Right cardiac atrium (tissue), 5 donors: ENCODE measurements around the gene DES. TPM values are rescaled to one million over a fixed set of nuclear protein-coding genes. Genes with fewer than 3 reads are reported as not detected.

Experiments used
- ATAC-seq, 2 donors: fragments of 200-7000 bp; cut with Tn5 transposase; one replicate each; pipeline versions ENCODE4 v1.8.0 to v1.9.1; 2020; ENCODE audit warnings: moderate library complexity in 2 of 2, mild to moderate bottlenecking in 1 of 2
- DNase-seq, 3 donors: peaks; one replicate each; pipeline ENCODE4 v3.0.0-alpha.2; 2020
- H3K27ac ChIP-seq: one replicate; pipeline ENCODE4 v1.5.1; 2013; ENCODE audit warnings: mild to moderate bottlenecking, low read length, control low read depth, moderate library complexity
- H3K27me3 ChIP-seq: one replicate; pipeline ENCODE4 v1.6.1; 2013; ENCODE audit not compliant: control insufficient read depth, insufficient read depth
- H3K4me1 ChIP-seq: one replicate; pipeline ENCODE4 v1.6.1; 2013; ENCODE audit warnings: low read length; ENCODE audit not compliant: control insufficient read depth, insufficient read depth
- H3K4me3 ChIP-seq: one replicate; pipeline ENCODE4 v1.5.1; 2013; ENCODE audit warnings: low read length, control low read depth
- H3K9me3 ChIP-seq: one replicate; pipeline ENCODE4 v1.6.1; 2013; ENCODE audit warnings: low read length; ENCODE audit not compliant: control insufficient read depth
- WGBS: extraction: QIAGEN DNeasy Blood & Tissue Kit; methylation state at CpG from one replicate; pipeline ENCODE4 v1.1.7; 2013; 5-methylcytosine and 5-hydroxymethylcytosine counted together
- intact Hi-C, 4 donors: fragments of 100-400 bp; cut with DNase I; formaldehyde crosslinking; loops; one replicate each; pipeline versions ENCODE4 v1.11.0 to v1.14.0; 2022 to 2023
- polyA plus RNA-seq: library from polyadenylated mRNA; stranded (reverse); fragments of 200-250 nt; gene quantifications from one replicate; pipeline ENCODE4 v1.2.3, GENCODE V29; 2013
- total RNA-seq, 4 donors: library from RNA; stranded (reverse); fragmentation: NEBNext Ultra II Directional; extraction: Animal tissue kit (Norgen Biotek cat#: 25700); gene quantifications; one replicate each; pipeline ENCODE4 v1.2.1, GENCODE V29; 2021
- donor health status: healthy with polysubstance abuse.
- donor health status: DM: no; HTN: yes; CAD: no.
- donor health status: DM: no; HTN: no; CAD: no.
- donor health status: DM: no; HTN: yes; CAD: no; lungs with severe emphysema.
- donor health status: DM: yes; HTN: yes; CAD: no.

The DES gene
- total and polyA plus RNA-seq, 5 donors, result 6,970 to 10,932 (median 7,466) TPM

DNA sequence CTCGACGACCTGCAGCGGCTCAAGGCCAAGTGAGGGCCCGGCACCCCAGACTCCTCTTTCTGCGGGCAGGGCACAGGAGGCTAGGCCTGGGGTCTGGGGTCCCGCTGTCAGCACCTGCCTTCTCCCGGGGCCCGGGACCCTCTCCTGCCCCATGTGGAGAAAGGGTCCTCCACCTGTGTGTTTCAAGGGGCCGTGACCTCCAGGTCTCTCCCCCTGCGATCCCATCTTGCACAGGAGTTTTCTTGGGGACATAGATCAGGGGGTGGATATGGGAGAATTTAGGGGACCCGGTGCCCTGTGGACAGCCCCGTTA is 791 bp downstream of the DES start:
- peak overlapping the region; percentile 51 for H3K4me3 ChIP-seq
- H3K4me1 ChIP-seq, result no peaks in the 10 kb centered on the region
- ATAC-seq (no peak), DNase-seq (no peak)
- 37% methylated on average over 12 of the region's 12 CpGs for WGBS
- intact Hi-C loops, result no loop called here
- H3K9me3 ChIP-seq, result no peaks in the 10 kb centered on the region
- H3K27ac ChIP-seq, result peak overlapping the region; percentile 64
- H3K27me3 ChIP-seq, result no peaks in the 10 kb centered on the region

DNA sequence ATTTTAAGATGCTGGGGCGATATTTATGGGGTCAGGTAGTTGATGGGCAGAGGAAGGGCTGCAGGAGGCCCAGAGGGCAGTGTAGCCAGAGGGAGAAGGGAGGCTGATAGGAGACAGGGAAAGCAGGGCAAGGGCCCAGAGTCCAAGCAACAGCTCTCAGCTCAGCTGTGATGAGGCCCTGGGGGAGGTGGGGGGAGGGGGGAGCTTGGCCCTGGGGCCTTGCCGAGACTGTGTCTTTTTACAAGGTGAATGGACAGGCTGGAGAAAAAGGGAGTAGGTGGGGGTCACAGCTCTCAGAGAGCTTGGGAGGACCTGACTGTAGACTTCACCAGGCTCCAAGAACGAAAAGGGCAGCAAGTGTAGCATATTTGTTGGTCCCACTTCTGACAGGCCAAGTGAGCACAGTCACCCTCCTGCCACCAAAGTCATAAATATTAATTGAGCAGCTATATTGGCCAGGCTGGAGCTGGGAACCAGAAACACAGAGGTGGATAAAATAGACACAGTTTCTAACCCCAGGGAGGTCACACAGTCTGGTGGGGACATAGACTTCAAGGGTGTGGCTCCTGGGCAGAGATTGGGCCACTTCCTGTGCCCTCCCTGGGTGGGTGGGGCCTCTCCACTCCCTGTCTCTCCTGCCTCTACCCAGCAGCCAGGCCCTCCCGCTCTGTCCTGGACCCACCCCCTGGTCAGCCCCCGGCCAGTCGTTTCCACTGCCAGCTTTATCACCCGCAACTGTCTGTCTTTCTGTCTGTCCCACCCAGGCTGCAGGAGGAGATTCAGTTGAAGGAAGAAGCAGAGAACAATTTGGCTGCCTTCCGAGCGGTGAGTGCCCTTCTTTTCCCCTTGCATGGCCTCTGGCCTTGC is 1.4 kb downstream of the DES start:
- intact Hi-C loops, result no loop called here
- Histone ChIP-seq H3K9me3 (no peaks in the 10 kb centered on the region), H3K4me3 (peak overlapping the region; percentile 51), H3K27ac (peak overlapping the region; percentile 64), H3K27me3 (no peaks in the 10 kb centered on the region), H3K4me1 (no peaks in the 10 kb centered on the region)
- ATAC-seq, result peak; percentile 42 to 64
- WGBS, result 47% methylated on average over 9 of the region's 9 CpGs
- DNase-seq, result peak in 1 of 3 donors; percentile 81

GRCh38 chr2:219420687-219421086 is 2.5 kb downstream of the DES start:
- no peak for DNase-seq
- no peaks in the 10 kb centered on the region for H3K27me3 ChIP-seq
- 71% methylated on average over 8 of the region's 8 CpGs for WGBS
- intact Hi-C loops, result no loop called here
- H3K4me1 ChIP-seq, result no peaks in the 10 kb centered on the region
- ATAC-seq, result no peak
- peak overlapping the region; percentile 64 for H3K27ac ChIP-seq
- no peaks in the 10 kb centered on the region for H3K9me3 ChIP-seq
- H3K4me3 ChIP-seq, result peak overlapping the region; percentile 51

DNA sequence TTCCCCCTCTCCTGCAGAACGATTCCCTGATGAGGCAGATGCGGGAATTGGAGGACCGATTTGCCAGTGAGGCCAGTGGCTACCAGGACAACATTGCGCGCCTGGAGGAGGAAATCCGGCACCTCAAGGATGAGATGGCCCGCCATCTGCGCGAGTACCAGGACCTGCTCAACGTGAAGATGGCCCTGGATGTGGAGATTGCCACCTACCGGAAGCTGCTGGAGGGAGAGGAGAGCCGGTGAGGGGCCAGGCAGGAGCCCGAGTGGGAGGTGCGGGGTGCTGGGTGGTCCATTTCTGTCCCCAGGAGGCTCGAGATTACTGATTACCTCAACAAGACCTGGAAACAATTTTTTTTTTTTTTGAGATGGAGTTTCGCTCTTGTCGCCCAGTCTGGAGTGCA is 3.1 kb downstream of the DES start:
- Histone ChIP-seq H3K27me3 (no peaks in the 10 kb centered on the region), H3K4me1 (no peaks in the 10 kb centered on the region), H3K9me3 (no peaks in the 10 kb centered on the region), H3K27ac (peak overlapping the region; percentile 64), H3K4me3 (peak overlapping the region; percentile 51)
- ATAC-seq (no peak), DNase-seq (no peak)
- 69% methylated on average over 17 of the region's 17 CpGs for WGBS
- intact Hi-C loops, result no loop called here

GRCh38 chr2:219422952-219423534 is 4.9 kb downstream of the DES start:
- no peak for DNase-seq
- WGBS, result 73% methylated on average over 8 of the region's 8 CpGs
- no peaks in the 10 kb centered on the region for H3K27me3 ChIP-seq
- intact Hi-C loops, result no loop called here
- ATAC-seq, result no peak
- no peaks in the 10 kb centered on the region for H3K9me3 ChIP-seq
- H3K4me1 ChIP-seq, result no peaks in the 10 kb centered on the region
- peak overlapping the region; percentile 55 for H3K27ac ChIP-seq
- peak overlapping the region; percentile 4 for H3K4me3 ChIP-seq

GRCh38 chr2:219423652-219424377 is 5.6 kb downstream of the DES start:
- ATAC-seq (no peak), DNase-seq (no peak)
- no peaks in the 10 kb centered on the region for H3K9me3 ChIP-seq
- peak overlapping the region; percentile 9 for H3K4me3 ChIP-seq
- intact Hi-C loops, result no loop called here
- H3K27me3 ChIP-seq, result no peaks in the 10 kb centered on the region
- WGBS, result 57% methylated on average over 14 of the region's 14 CpGs
- H3K27ac ChIP-seq, result peak overlapping the region; percentile 87
- H3K4me1 ChIP-seq, result no peaks in the 10 kb centered on the region

- no peak overlapping the region for H3K4me3 ChIP-seq
- ATAC-seq (peak in 1 of 2 donors; percentile 1), DNase-seq (no peak)
- H3K27me3 ChIP-seq, result no peaks in the 10 kb centered on the region
- intact Hi-C loops, result no loop called here
- no peaks in the 10 kb centered on the region for H3K9me3 ChIP-seq
- 83% methylated on average over 8 of the region's 8 CpGs for WGBS
- peak overlapping the region; percentile 6 for H3K27ac ChIP-seq
- no peaks in the 10 kb centered on the region for H3K4me1 ChIP-seq
Observed at GRCh38 chr2:219425238-219426067, 7.3 kb downstream of the DES start.

- ATAC-seq (peak in 1 of 2 donors; percentile 6), DNase-seq (no peak)
- Histone ChIP-seq H3K4me3 (no peak overlapping the region), H3K27ac (peak overlapping the region; percentile 6), H3K4me1 (no peaks in the 10 kb centered on the region), H3K9me3 (no peaks in the 10 kb centered on the region), H3K27me3 (no peaks in the 10 kb centered on the region)
- intact Hi-C loops, result no loop called here
- WGBS, result 70% methylated on average over 7 of the region's 7 CpGs
Observed at GRCh38 chr2:219426068-219426443, 7.9 kb downstream of the DES start.

DNA sequence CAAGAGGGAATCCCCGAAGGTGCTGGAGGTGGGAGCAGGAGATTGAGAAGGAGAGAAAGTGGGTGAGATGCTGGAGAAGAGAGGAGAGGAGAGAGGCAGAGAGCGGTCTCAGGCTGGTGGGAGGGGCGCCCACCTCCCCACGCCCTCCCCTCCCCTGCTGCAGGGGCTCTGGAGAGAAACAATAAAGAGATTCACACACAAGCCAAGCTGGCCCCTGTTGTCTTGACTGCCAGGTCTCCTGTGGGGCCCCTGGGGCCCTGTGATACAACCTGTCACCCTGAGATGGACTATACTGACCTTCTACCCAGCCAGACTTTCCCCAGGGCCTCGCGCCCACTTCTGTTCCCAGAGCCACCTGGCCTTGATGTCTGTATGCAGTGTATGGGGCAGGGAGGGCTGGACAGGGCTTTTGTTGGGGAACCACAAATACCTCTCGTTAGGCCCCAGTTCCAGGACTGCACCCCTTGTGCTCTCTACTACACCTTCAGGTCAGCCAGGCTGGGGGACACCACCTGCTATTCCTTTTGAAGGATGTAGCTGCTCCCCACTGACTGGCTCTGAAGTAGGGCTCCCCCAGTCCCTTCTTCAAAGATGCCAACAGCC is 8.5 kb downstream of the DES start:
- ATAC-seq (peak in 1 of 2 donors; percentile 2), DNase-seq (no peak)
- H3K4me1 ChIP-seq, result no peaks in the 10 kb centered on the region
- intact Hi-C loops, result no loop called here
- peak overlapping the region; percentile 18 for H3K27ac ChIP-seq
- WGBS, result 84% methylated on average over 7 of the region's 7 CpGs
- no peak overlapping the region for H3K4me3 ChIP-seq
- no peaks in the 10 kb centered on the region for H3K9me3 ChIP-seq
- no peaks in the 10 kb centered on the region for H3K27me3 ChIP-seq

DNA sequence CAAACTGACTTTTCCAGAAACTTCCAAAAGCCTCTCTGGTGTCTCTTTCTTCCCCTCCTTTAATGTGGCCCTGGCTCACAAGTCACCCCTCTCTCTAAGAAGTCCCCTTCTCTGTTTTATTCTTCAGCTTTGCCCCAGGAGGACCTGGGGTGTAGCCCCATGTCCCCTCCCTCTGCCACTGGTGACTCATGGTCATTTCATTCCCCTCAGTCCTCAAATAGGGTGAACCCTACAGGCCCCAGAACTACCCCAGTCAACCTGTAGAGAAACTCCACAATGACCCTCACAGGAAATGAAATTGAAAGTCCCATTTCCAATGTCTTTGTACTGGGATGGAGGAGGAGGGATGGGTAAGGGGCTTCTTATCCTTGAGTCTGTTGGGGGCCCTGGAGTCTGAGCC is 10.3 kb downstream of the DES start:
- H3K4me1 ChIP-seq, result no peaks in the 10 kb centered on the region
- H3K9me3 ChIP-seq, result no peaks in the 10 kb centered on the region
- peak in 1 of 2 donors; percentile 7 for ATAC-seq
- no peaks in the 10 kb centered on the region for H3K27me3 ChIP-seq
- H3K4me3 ChIP-seq, result no peak overlapping the region
- H3K27ac ChIP-seq, result peak overlapping the region; percentile 25
- intact Hi-C loops, result no loop called here
- DNase-seq, result no peak
